ENCODE results near the gene CASP3. TPM values are rescaled to one million over a fixed set of nuclear protein-coding genes. Genes with fewer than 3 reads are reported as not detected.

Gene CASP3
- total and polyA plus RNA-seq, 9 of the 15 experiments (the other 6 are each of a cell fraction or from before 2014, with no cell fraction given): 17.6 to 40.1 (median 31.8) TPM

GRCh38 chr4:184684491-184685189 lies 35.4 kb upstream of the CASP3 start (continued):
- TF ChIP-seq, protein P1, sequence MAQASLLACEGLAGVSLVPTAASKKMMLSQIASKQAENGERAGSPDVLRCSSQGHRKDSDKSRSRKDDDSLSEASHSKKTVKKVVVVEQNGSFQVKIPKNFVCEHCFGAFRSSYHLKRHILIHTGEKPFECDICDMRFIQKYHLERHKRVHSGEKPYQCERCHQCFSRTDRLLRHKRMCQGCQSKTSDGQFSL (CRISPR knock-in tag; IDR thresholded peaks at IDR 0.05): no peak
- TF ChIP-seq, protein P1 (tag; IDR thresholded peaks at IDR 0.05): no peak
- TF ChIP-seq TEAD1 (CRISPR knock-in tag; IDR thresholded peaks at IDR 0.05) (peak; percentile 59 to 86; a peak in 3 of 4 replicates), NFIC (IDR thresholded peaks at IDR 0.05) (peak; percentile 97), FOS (IDR thresholded peaks at IDR 0.05; ENCODE audit: extremely low read depth, insufficient read length) (no peak), ZNF561 (CRISPR knock-in tag; conservative IDR thresholded peaks at IDR 0.05) (no peak), E2F4 (CRISPR knock-in tag; IDR thresholded peaks at IDR 0.05; ENCODE audit: low read depth) (no peak), CCNT2 (IDR thresholded peaks at IDR 0.05; ENCODE audit: borderline replicate concordance, extremely low read depth, insufficient read length, low read depth, low read length) (peak; percentile 92), ZKSCAN3 (CRISPR knock-in tag; IDR thresholded peaks at IDR 0.05) (no peak), PRPF4 (IDR thresholded peaks at IDR 0.05; ENCODE audit: insufficient read depth, low read depth, low read length, poor library complexity, severe bottlenecking) (no peak), KDM4B (IDR thresholded peaks at IDR 0.05; ENCODE audit: borderline replicate concordance in 2 of 2, low read depth in 1 of 2) (no peak), TAF7 (tag; IDR thresholded peaks at IDR 0.05) (no peak), POLR2G (IDR thresholded peaks at IDR 0.05; ENCODE audit: low read depth, low read length) (no peak)
- TF ChIP-seq, protein P2, sequence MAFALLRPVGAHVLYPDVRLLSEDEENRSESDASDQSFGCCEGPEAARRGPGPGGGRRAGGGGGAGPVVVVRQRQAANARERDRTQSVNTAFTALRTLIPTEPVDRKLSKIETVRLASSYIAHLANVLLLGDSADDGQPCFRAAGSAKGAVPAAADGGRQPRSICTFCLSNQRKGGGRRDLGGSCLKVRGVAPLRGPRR (CRISPR knock-in tag; IDR thresholded peaks at IDR 0.05): no peak
- TF ChIP-seq, protein P3, sequence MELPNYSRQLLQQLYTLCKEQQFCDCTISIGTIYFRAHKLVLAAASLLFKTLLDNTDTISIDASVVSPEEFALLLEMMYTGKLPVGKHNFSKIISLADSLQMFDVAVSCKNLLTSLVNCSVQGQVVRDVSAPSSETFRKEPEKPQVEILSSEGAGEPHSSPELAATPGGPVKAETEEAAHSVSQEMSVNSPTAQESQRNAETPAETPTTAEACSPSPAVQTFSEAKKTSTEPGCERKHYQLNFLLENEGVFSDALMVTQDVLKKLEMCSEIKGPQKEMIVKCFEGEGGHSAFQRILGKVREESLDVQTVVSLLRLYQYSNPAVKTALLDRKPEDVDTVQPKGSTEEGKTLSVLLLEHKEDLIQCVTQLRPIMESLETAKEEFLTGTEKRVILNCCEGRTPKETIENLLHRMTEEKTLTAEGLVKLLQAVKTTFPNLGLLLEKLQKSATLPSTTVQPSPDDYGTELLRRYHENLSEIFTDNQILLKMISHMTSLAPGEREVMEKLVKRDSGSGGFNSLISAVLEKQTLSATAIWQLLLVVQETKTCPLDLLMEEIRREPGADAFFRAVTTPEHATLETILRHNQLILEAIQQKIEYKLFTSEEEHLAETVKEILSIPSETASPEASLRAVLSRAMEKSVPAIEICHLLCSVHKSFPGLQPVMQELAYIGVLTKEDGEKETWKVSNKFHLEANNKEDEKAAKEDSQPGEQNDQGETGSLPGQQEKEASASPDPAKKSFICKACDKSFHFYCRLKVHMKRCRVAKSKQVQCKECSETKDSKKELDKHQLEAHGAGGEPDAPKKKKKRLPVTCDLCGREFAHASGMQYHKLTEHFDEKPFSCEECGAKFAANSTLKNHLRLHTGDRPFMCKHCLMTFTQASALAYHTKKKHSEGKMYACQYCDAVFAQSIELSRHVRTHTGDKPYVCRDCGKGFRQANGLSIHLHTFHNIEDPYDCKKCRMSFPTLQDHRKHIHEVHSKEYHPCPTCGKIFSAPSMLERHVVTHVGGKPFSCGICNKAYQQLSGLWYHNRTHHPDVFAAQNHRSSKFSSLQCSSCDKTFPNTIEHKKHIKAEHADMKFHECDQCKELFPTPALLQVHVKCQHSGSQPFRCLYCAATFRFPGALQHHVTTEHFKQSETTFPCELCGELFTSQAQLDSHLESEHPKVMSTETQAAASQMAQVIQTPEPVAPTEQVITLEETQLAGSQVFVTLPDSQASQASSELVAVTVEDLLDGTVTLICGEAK (IDR thresholded peaks at IDR 0.05): 0 out of 2 replicates have a peak, but pooled peaks have one; percentile 36
- TF ChIP-seq, protein P3 (CRISPR knock-in tag; IDR thresholded peaks at IDR 0.05): no peak
